ENCODE results near the gene IFT43.

The IFT43 gene

DNA sequence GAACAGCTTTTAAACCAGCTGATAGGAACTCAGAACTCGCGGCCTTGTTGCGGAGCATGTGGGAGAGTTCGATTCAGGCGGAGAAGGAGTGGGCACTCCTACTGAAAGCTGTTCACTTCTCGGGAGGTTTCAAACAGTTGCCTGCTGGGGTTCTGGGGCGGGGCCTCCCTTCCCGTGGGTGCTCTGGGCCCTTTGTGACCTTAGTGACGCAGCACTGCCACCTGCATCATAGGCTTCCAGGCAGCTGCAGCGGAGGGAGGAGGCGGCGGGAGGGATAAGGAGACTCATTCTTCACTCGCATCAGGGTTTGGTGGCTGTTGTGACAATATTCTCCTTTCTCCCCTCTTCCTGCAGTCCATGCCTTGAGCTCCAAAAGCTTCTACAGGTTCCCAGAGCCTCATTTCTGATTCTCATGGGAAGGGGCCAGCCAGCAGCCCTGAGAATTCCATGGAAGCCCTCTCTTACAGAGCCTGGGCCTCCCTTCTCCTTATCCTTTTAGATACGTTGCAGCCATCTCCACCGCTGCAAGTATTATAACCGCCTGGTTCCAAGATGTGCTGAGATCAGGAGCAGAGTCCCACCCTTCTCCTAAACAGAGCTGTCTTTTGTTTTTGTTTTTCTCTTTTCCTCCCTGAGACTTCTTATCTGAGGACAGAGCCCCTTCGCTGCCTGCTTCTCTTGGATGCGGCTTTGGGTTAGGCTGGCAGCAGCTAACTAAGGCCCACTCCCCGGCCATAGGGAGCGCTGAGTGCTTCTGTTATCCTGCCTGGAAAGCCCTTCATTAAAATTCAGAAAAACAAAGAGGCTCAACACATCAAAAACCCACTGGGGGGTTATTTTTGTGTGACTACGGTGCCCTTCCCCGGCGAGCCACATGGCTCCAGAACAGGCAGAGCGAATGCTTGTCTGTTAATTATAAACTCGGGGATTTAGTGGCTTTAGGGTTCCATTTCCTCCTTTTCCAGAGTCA is 98.5 kb downstream of the IFT43 start:
- peak in 1 of 3 experiments; percentile 14 for DNase-seq

DNA sequence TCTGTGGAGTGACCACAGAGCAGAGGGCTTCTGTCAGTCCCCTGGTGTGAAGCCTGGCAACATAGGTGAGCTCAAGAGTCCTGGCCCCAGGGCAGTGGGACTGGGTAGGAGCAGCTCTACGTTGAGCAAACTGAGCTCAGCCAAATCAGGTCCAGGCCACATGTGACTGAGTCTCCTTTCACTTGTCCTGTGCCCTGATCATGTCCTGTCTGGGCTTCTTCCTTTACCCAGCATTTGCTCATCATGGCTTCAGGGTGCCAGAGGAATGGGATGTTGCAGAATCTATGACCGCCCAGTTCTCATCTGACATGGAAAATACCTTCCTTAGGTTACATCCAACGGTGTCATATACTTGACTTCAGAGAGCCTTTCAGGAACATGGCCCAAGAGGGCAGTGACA is 99.8 kb downstream of the IFT43 start:
- DNase-seq = no peak

DNA sequence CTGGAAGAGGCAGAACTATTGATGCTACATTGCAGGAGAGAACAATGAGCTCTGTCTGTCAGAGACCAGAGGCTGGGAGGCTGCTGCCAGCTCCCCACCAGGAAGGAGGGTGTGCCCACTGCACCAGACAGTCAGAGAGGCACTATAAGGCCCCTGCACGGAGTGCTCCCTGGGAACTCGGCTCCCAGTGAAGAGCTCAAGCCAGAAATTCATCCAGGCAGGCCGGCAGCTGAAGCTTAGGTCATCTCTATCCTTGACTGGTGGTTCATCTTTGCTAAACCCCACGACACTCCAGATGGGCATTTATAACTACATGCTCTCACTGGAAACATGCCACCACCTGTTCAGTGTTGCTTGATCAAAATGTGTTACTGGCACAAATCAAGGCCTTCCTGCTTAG is 101.1 kb downstream of the IFT43 start:
- DNase-seq = no peak

- no peak for DNase-seq
These were observed 102.8 kb downstream of the IFT43 start for GRCh38 chr14:76088326-76088725.

DNA sequence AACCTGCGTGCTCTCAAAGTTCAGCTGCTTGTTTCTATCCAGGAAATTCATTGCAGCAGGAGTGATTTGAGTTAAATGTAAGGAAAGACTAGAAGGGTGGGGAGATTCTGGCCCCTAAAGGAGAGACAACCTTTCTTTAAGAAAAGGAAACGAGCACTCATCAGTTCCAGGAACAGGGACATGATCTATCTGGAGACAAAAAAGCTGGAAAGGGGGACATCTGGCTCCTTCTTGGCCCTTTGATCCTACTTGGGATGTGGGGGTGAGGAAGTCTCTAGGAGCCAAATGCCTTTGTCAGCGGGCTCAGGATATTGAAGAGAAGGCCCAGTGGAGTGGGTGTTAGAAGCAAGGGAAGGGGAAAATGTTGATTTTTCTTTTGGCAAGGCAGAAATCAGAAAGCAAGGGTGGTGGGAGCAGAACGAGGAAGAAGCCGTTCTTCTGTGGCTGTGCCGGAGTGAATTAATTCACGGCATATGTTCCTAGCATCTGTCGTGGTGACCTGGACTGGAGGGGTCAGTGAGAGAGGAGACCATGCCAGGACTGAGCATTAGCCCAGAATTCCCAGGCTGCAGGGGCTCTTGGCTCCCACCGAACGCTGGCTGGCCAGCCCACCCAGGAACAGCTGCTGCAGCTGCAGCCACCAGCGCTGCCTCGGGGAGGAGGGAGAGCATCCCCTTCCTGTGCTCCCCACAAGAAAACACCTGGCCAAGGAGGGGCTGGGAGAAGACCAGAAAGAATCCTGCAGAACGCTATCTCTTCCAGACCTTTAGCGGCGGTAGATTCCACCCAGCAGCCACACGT is 103.4 kb downstream of the IFT43 start:
- DNase-seq = no peak

GRCh38 chr14:76089575-76089974 is 104.0 kb downstream of the IFT43 start:
- no peak for DNase-seq

GRCh38 chr14:76090616-76091391 is 105.2 kb downstream of the IFT43 start:
- DNase-seq = no peak

GRCh38 chr14:76093077-76093476 is 107.5 kb downstream of the IFT43 start:
- no peak for DNase-seq

DNA sequence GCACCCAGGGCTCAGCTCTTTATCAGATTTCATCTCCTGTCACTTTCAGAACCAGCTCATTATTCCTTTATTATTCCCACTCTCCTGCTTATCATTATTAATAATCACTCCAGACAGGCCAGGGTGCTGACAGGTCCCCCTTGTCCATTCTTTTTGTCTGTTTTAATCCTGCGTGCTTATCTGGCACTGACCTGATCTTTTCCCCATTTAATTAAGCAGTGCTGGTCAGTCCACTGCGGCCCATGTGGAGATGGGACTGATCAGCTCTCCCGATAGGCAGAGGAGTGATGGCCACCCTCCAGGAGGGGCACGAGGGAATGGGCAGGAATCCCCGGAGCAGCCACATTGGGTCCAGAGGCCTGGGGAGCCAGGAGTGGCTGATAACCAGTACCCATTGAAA is 110.7 kb downstream of the IFT43 start:
- DNase-seq = no peak

DNA sequence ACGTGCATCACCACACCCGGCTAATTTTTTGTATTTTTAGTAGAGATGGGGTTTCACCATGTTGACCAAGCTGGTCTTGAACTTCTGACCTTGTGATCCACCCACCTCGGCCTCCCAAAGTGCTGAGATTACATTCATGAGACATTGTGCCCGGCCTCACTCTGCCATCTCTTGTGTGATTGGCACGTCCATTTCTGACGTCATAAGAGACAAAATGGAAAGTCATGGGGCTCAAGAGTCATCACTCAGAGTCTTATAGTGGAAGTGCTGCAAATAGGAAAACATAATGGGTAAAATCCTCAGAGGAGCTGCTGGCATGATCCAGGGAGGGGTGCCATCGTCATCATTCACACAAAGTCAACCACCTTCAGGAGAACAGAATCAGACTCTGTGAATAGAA is 112.0 kb downstream of the IFT43 start:
- DNase-seq = no peak

DNA sequence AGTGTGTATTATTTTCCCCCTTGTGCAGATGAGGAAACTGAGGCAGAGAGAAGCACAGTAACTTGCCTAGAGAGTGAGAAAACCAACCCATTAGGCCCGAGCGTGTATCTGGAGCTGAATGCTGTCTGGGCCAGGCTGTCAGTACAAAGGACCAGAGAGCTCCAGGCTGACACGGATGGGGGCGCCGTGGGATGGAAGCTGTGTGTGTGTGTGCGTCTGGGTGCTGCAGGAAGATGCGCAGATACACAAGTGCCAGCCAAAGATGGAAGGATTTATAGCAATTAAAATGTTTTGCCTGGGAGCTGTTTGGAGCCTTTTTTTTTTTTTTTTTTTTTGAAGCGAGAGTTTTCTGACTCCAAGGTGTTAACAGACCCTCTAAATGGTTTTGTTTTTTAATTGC is 112.5 kb downstream of the IFT43 start:
- peak in 2 of 3 experiments; percentile 35 to 70 for DNase-seq

DNA sequence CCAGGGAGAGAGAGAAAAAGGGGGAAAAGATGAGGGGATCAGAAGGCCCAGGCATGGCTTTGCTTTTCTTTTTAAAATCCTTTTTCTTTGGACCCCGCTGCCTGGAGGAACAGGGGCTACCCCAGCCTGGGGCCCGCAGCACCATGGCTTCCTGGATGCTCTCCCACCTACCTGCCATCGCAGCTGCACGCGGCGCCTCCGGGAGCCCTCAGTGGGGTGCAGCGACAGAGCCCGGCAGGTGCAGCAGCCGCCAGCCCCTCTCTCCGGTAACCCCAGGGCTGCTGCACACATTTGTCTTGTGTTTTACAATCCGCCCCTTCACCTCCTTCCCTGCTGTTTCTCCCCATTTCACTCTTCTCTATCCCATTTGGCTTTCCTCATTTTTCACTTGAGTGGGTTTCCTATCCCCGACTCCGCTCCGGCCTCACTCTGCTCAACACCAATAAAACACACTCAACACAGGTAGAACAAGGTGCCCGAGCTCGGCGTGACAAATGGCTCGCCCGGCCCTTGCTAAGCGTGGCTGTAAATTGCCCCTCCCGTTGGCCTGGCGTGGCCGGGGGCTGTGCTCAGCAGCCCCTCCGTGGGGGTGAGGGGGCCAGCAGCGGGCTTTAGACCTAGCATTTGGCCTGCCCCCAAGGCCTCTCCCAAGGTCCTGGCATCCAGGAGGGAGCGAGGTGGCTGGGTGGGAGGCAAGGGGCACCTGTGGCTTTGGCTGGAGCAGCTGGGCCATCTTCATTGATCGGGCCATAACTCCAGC is 113.5 kb downstream of the IFT43 start:
- peak in 2 of 3 experiments; percentile 61 to 80 for DNase-seq

DNA sequence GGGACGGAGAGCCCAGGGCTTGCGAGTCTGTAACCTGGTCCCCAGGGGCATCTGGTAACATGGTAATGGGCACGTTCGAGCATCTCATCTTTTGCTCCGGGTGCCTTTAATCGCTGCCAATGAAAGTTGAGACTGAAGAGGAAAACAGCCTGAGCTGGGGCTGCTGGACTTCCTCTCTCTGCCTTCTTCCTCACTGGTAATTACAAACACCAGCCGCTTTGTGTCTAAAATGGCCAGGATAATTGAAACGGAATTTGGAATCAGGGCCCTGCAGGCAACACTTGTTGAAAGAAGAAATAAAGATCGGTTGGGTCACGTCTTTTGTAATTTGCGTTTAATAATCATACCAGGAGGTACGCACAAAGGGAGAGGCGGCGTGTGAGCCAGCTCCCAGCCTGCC is 114.7 kb downstream of the IFT43 start:
- peak in 2 of 3 experiments; percentile 35 to 61 for DNase-seq

GRCh38 chr14:76101391-76102379 is 116.1 kb downstream of the IFT43 start:
- peak in 1 of 3 experiments; percentile 30 for DNase-seq

- no peak for DNase-seq
These were observed 119.3 kb downstream of the IFT43 start for GRCh38 chr14:76104802-76105355.

DNA sequence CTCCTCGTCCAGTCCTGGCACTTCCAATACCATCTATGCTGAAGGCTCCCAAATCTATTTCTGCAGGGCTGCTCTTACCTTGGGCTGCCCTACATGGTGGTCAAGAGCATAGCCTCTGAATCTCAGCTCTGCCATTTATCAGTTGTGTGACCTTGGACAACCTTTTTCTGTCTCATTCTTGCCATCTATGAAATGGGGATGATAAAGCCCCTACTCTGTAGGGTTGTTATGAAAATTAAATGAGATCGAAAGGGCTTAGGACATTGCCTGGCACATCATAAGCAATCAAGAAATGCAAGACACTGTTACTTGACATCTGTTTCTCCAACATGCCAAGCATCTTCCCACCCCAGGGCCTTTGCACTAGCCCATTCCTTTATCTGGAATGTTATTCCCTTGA is 120.6 kb downstream of the IFT43 start:
- no peak for DNase-seq

DNA sequence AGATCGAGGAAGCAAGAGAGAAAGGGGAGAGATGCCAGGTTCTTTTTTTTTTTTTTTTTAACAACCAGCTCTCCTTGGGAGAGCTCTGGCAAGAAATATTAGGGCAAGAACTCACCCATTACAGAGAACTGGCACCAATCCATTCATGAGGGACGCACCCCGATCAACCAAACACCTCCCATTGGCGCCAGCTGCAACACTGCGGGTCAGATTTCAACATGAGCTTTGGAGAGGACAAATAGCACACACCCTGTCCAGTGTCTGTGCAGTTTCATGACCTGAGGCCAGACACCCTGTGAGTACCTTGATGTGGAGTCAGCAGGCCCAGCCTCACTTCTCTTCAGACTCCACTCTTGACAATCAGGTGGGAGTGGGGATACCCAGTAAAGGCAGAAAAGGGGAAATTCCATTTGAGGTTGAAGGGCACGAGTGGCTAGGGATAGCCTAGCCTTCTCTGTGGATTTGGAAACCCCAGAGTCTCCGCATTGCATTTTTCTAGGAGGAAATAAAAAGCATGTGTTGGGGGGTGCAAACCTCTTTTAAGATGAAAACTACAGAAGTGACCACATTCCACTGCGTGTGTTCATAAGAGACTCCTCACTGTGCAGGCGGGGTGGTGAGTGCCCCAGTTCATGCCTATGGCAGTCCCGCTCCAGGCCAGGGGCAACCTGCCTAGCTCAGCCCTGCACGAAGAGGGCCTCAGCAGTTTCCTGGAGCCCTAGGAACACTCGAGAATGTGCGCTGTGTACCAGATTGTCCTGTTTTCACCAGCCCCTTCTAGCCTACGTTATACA is 123.7 kb downstream of the IFT43 start:
- no peak for DNase-seq

- DNase-seq = no peak
These were observed 127.5 kb downstream of the IFT43 start for GRCh38 chr14:76112889-76113624.

GRCh38 chr14:76113691-76114090 is 128.1 kb downstream of the IFT43 start:
- DNase-seq = no peak
